Ovary (tissue), 3 donors: Measurements from ENCODE around the gene ERC1.

Experiments used
- EP300 ChIP-seq: sonication (generic); formaldehyde crosslinking; IDR thresholded peaks from one replicate; pipeline ENCODE4 v1.6.1; 2017; ENCODE audit warnings: antibody characterized with exemption
- POLR2A ChIP-seq: fragments of 450-650 bp; IDR thresholded peaks from one replicate; pipeline ENCODE4 v1.6.1; 2017; ENCODE audit warnings: antibody characterized with exemption, mild to moderate bottlenecking, moderate library complexity
- TF ChIP-seq, protein P1 (sequence below), 3 donors: fragments of 450-650 bp in 2 of 3; fragments of 200-600 bp in 1 of 3; IDR thresholded peaks; one replicate each; pipeline versions ENCODE4 v1.5.1 to v1.8.0; 2016 to 2022; ENCODE audit warnings: antibody characterized with exemption in 3 of 3, mild to moderate bottlenecking in 1 of 3
- donor health status: DM: no; HTN: no; CAD: no.

- TF ChIP-seq, protein P1, sequence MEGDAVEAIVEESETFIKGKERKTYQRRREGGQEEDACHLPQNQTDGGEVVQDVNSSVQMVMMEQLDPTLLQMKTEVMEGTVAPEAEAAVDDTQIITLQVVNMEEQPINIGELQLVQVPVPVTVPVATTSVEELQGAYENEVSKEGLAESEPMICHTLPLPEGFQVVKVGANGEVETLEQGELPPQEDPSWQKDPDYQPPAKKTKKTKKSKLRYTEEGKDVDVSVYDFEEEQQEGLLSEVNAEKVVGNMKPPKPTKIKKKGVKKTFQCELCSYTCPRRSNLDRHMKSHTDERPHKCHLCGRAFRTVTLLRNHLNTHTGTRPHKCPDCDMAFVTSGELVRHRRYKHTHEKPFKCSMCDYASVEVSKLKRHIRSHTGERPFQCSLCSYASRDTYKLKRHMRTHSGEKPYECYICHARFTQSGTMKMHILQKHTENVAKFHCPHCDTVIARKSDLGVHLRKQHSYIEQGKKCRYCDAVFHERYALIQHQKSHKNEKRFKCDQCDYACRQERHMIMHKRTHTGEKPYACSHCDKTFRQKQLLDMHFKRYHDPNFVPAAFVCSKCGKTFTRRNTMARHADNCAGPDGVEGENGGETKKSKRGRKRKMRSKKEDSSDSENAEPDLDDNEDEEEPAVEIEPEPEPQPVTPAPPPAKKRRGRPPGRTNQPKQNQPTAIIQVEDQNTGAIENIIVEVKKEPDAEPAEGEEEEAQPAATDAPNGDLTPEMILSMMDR (IDR thresholded peaks at IDR 0.05), result no peak
- no peak for TF ChIP-seq POLR2A
- TF ChIP-seq EP300, result no peak
Observed at GRCh38 chr12:1131811-1132224, 140.8 kb downstream of the ERC1 start.
